ENCODE results near the gene AGAP2. TPM values are rescaled to one million over a fixed set of nuclear protein-coding genes. Genes with fewer than 3 reads are reported as not detected.
"Not testable (repeated sequence)": the region's sequence is repeated elsewhere in the genome, so short reads cannot be mapped to it uniquely, and the experiment has no call there.

AGAP2 gene
- total RNA-seq, 1 donor from 2014 or later = 7.5 TPM

GRCh38 chr12:57716305-57716704, 22.2 kb downstream of the AGAP2 start:
- no peak for ATAC-seq
- intact Hi-C loops (cut with micrococcal nuclease) = no loop called here
- DNase-seq = no peak

GRCh38 chr12:57715786-57716185, 22.8 kb downstream of the AGAP2 start:
- no peak for DNase-seq
- intact Hi-C loops (cut with micrococcal nuclease) = no loop called here
- no peak for ATAC-seq

GRCh38 chr12:57715036-57715748, 23.4 kb downstream of the AGAP2 start:
- intact Hi-C loops (cut with micrococcal nuclease); DNase-seq; ATAC-seq: not testable (repeated sequence)

- DNase-seq (no peak), ATAC-seq (no peak)
- intact Hi-C loops (cut with micrococcal nuclease) = no loop called here
These were observed 25.3 kb downstream of the AGAP2 start for GRCh38 chr12:57713209-57713608.

GRCh38 chr12:57712701-57713100, 25.8 kb downstream of the AGAP2 start:
- DNase-seq = no peak
- ATAC-seq = no peak
- intact Hi-C loops (cut with micrococcal nuclease) = no loop called here

GRCh38 chr12:57708296-57708695, 30.2 kb downstream of the AGAP2 start:
- intact Hi-C loops (cut with micrococcal nuclease) = no loop called here
- no peak for ATAC-seq
- DNase-seq = no peak

- ATAC-seq (no peak), DNase-seq (no peak)
- intact Hi-C loops (cut with micrococcal nuclease) = no loop called here
These were observed 31.3 kb downstream of the AGAP2 start for GRCh38 chr12:57707250-57707649.

GRCh38 chr12:57700317-57700716, 38.2 kb downstream of the AGAP2 start:
- intact Hi-C loops (cut with micrococcal nuclease) = no loop called here
- no peak for ATAC-seq
- DNase-seq = no peak

GRCh38 chr12:57698414-57698813, 40.1 kb downstream of the AGAP2 start:
- intact Hi-C loops (cut with micrococcal nuclease) = no loop called here
- no peak for ATAC-seq

GRCh38 chr12:57697076-57697475, 41.5 kb downstream of the AGAP2 start:
- intact Hi-C loops (cut with micrococcal nuclease) = no loop called here
- DNase-seq = no peak
- ATAC-seq = no peak

More at GRCh38 chr12:57698414-57698813, 40.1 kb downstream of the AGAP2 start:
- DNase-seq = no peak

- intact Hi-C loops (cut with micrococcal nuclease) = no loop called here
These were observed 42.6 kb downstream of the AGAP2 start for GRCh38 chr12:57695770-57696432.

GRCh38 chr12:57694459-57695019, 44.0 kb downstream of the AGAP2 start:
- no peak for DNase-seq
- peak; percentile 1 for ATAC-seq
- intact Hi-C loops (cut with micrococcal nuclease) = no loop called here

More at GRCh38 chr12:57695770-57696432, 42.6 kb downstream of the AGAP2 start:
- ATAC-seq = no peak
- DNase-seq = no peak

GRCh38 chr12:57693659-57694458, 44.7 kb downstream of the AGAP2 start, which contains the start of gene OS9:
Gene OS9 (plus strand): TSS chr12:57694132. CDS start chr12:57694162, 30 bp downstream.
- ATAC-seq = peak; percentile 99
- DNase-seq = peak; percentile 93
- intact Hi-C loops (cut with micrococcal nuclease) = no loop called here

GRCh38 chr12:57693317-57693658, 45.3 kb downstream of the AGAP2 start:
- ATAC-seq (no peak), DNase-seq (no peak)
- intact Hi-C loops (cut with micrococcal nuclease) = no loop called here

- ATAC-seq (no peak), DNase-seq (no peak)
- intact Hi-C loops (cut with micrococcal nuclease) = no loop called here
These were observed 46.0 kb downstream of the AGAP2 start for GRCh38 chr12:57692500-57692899.

- ATAC-seq (no peak), DNase-seq (no peak)
- intact Hi-C loops (cut with micrococcal nuclease) = no loop called here
These were observed 49.6 kb downstream of the AGAP2 start for GRCh38 chr12:57688931-57689330.

GRCh38 chr12:57687862-57688261, 50.7 kb downstream of the AGAP2 start:
- DNase-seq (no peak), ATAC-seq (no peak)
- intact Hi-C loops (cut with micrococcal nuclease) = no loop called here

GRCh38 chr12:57679697-57680096, 58.8 kb downstream of the AGAP2 start:
- ATAC-seq = no peak
- DNase-seq = no peak
- intact Hi-C loops (cut with micrococcal nuclease) = no loop called here

GRCh38 chr12:57677947-57678346, 60.6 kb downstream of the AGAP2 start:
- intact Hi-C loops (cut with micrococcal nuclease); ATAC-seq; DNase-seq: not testable (repeated sequence)

GRCh38 chr12:57674691-57675090, 63.9 kb downstream of the AGAP2 start:
- intact Hi-C loops (cut with micrococcal nuclease) = no loop called here
- DNase-seq (no peak), ATAC-seq (no peak)
